HEK293 (cell line): ENCODE measurements around the gene NFE2L2.

Source experiments
- CTCF ChIA-PET: fragments of 350-600 bp; formaldehyde crosslinking; extraction: SDS; loops from one replicate; lab custom pipeline; 2021; ENCODE audit warnings: antibody characterized with exemption; lab: Yijun Ruan, JAX
- POLR2A ChIA-PET: fragments of 300-600 bp; formaldehyde crosslinking; extraction: SDS; loops from one replicate; lab custom pipeline; 2020; ENCODE audit warnings: antibody characterized with exemption, inconsistent platforms; lab: Yijun Ruan, JAX
- H3K27ac ChIP-seq: fragments of 200-500 bp; sonication (Bioruptor generic); 2 replicates; pipeline ENCODE4 v1.5.1; 2014; ENCODE audit warnings: low read depth, low read length, control low read depth, inconsistent platforms; ENCODE audit errors: extremely low read depth
- H3K36me3 ChIP-seq, 2 experiments: fragments of 200-500 bp in 1 of 2; sonication (Bioruptor generic) in 1 of 2; 1 replicate in 1 of 2; 2 replicates in 1 of 2; pipeline ENCODE4 v1.5.1; 2014 to 2017; ENCODE audit warnings: inconsistent platforms in 2 of 2, low read length in 2 of 2; ENCODE audit not compliant: control insufficient read depth in 2 of 2, insufficient read depth in 1 of 2
- H3K4me1 ChIP-seq: fragments of 200-500 bp; sonication (Bioruptor generic); 2 replicates; pipeline ENCODE4 v1.5.1; 2014; ENCODE audit warnings: mild to moderate bottlenecking, low read length, inconsistent platforms; ENCODE audit not compliant: control insufficient read depth, insufficient read depth
- H3K4me3 ChIP-seq: 2 replicates; pipeline ENCODE4 v1.5.1; 2011; ENCODE audit warnings: low read depth, mild to moderate bottlenecking, control low read depth, low read length, moderate library complexity
- H3K9me3 ChIP-seq: fragments of 200-500 bp; sonication (Bioruptor generic); 2 replicates; pipeline ENCODE4 v1.5.1; 2014; ENCODE audit warnings: low read depth, low read length, inconsistent platforms; ENCODE audit not compliant: control insufficient read depth, insufficient read depth
- KLF8 ChIP-seq: fragments of 450-650 bp; formaldehyde crosslinking; IDR thresholded peaks from 2 replicates; pipeline ENCODE4 v1.5.1; 2016; ENCODE audit warnings: missing biosample characterization, missing genetic modification characterization
- SP7 ChIP-seq: fragments of 450-650 bp; formaldehyde crosslinking; IDR thresholded peaks from 2 replicates; pipeline ENCODE4 v1.5.1; 2016; ENCODE audit warnings: missing biosample characterization, missing genetic modification characterization
- TRIM28 ChIP-seq: IDR thresholded peaks from 2 replicates; pipeline ENCODE4 v1.6.1; 2011; ENCODE audit warnings: low read length, control low read depth, borderline replicate concordance
- ZBTB21 ChIP-seq: fragments of 450-650 bp; formaldehyde crosslinking; IDR thresholded peaks from 2 replicates; pipeline ENCODE4 v1.5.1; 2017; ENCODE audit warnings: missing biosample characterization, missing genetic modification characterization
- ZBTB8A ChIP-seq: fragments of 450-650 bp; formaldehyde crosslinking; IDR thresholded peaks from 2 replicates; pipeline ENCODE4 v1.5.1; 2016; ENCODE audit warnings: missing biosample characterization, missing genetic modification characterization
- ZFP69B ChIP-seq: fragments of 450-650 bp; formaldehyde crosslinking; IDR thresholded peaks from 2 replicates; pipeline ENCODE4 v1.5.1; 2016; ENCODE audit warnings: missing biosample characterization, missing genetic modification characterization
- ZNF221 ChIP-seq: fragments of 450-650 bp; formaldehyde crosslinking; IDR thresholded peaks from 2 replicates; pipeline ENCODE4 v1.5.1; 2017; ENCODE audit warnings: missing biosample characterization, missing genetic modification characterization, borderline replicate concordance
- ZNF223 ChIP-seq: fragments of 450-650 bp; formaldehyde crosslinking; IDR thresholded peaks from 2 replicates; pipeline ENCODE4 v1.5.1; 2016; ENCODE audit warnings: missing biosample characterization, missing genetic modification characterization
- ZNF548 ChIP-seq: fragments of 450-650 bp; formaldehyde crosslinking; IDR thresholded peaks from 2 replicates; pipeline ENCODE4 v1.5.1; 2016; ENCODE audit warnings: missing biosample characterization, missing genetic modification characterization
- ZNF600 ChIP-seq: fragments of 450-650 bp; formaldehyde crosslinking; IDR thresholded peaks from 2 replicates; pipeline ENCODE4 v1.5.1; 2016; ENCODE audit warnings: missing biosample characterization, missing genetic modification characterization
- ZNF626 ChIP-seq: fragments of 450-650 bp; sonication (Bioruptor Pico); formaldehyde crosslinking; IDR thresholded peaks from 2 replicates; pipeline ENCODE4 v1.5.1; 2018; ENCODE audit warnings: missing biosample characterization, missing genetic modification characterization, inconsistent platforms
- ZNF654 ChIP-seq: fragments of 450-650 bp; formaldehyde crosslinking; IDR thresholded peaks from 2 replicates; pipeline ENCODE4 v1.5.1; 2016; ENCODE audit warnings: low read depth, missing biosample characterization, missing genetic modification characterization
- ZNF670 ChIP-seq: fragments of 450-650 bp; formaldehyde crosslinking; IDR thresholded peaks from 2 replicates; pipeline ENCODE4 v1.5.1; 2016; ENCODE audit warnings: missing biosample characterization, missing genetic modification characterization, low read depth
- ZNF792 ChIP-seq: fragments of 450-650 bp; formaldehyde crosslinking; IDR thresholded peaks from 2 replicates; pipeline ENCODE4 v1.5.1; 2016; ENCODE audit warnings: missing biosample characterization, missing genetic modification characterization
- ZSCAN4 ChIP-seq: fragments of 450-650 bp; formaldehyde crosslinking; IDR thresholded peaks from 2 replicates; pipeline ENCODE4 v1.5.1; 2017; ENCODE audit warnings: missing biosample characterization, missing genetic modification characterization
- TF ChIP-seq, protein P1 (sequence below): fragments of 450-650 bp; formaldehyde crosslinking; IDR thresholded peaks from 2 replicates; pipeline ENCODE4 v1.5.1; 2016; ENCODE audit warnings: missing biosample characterization, missing genetic modification characterization
- TF ChIP-seq, protein P2 (sequence below): fragments of 450-650 bp; formaldehyde crosslinking; IDR thresholded peaks from 2 replicates; pipeline ENCODE4 v1.5.1; 2017; ENCODE audit warnings: missing biosample characterization, missing genetic modification characterization
- TF ChIP-seq, protein P3 (sequence below): fragments of 450-650 bp; IDR thresholded peaks from 2 replicates; pipeline ENCODE4 v1.5.1; 2018; ENCODE audit warnings: missing biosample characterization, mild to moderate bottlenecking, missing genetic modification characterization
- TF ChIP-seq, protein P4 (sequence below): fragments of 450-650 bp; formaldehyde crosslinking; IDR thresholded peaks from 2 replicates; pipeline ENCODE4 v1.5.1; 2016; ENCODE audit warnings: missing biosample characterization, missing genetic modification characterization, low read depth
- TF ChIP-seq, protein P5 (sequence below): fragments of 450-650 bp; formaldehyde crosslinking; optimal IDR thresholded peaks from 2 replicates; pipeline ENCODE3; 2016; ENCODE audit warnings: missing biosample characterization, mild to moderate bottlenecking, missing genetic modification characterization

Gene NFE2L2

GRCh38 chr2:177264693-177265587 is at the start of gene NFE2L2 (continued):
- peak; percentile 37; the same call in 1 of the 2 replicates for TF ChIP-seq KLF8 (tag by site-specific recombination)

- H3K4me3 ChIP-seq, result no peak overlapping the region
- H3K27ac ChIP-seq, result no peak overlapping the region
- no peaks in the 10 kb centered on the region for H3K36me3 ChIP-seq
- peaks cover 8% of the 10 kb centered on the region for H3K4me1 ChIP-seq
- ChIA-PET POLR2A (no interaction called here), CTCF (interaction anchor here (0.7 to 2.6 kb wide), 8 partner anchors 10 to 449 kb away, joined by 3 to 10 read pairs (median 3); no protein-coding TSS in a partner anchor)
- no peaks in the 10 kb centered on the region for H3K9me3 ChIP-seq
- TF ChIP-seq ZBTB21 (no peak), ZNF670 (tag by site-specific recombination) (no peak), TRIM28 (peak; percentile 12; the same call in 1 of the 2 replicates), ZBTB8A (tag by site-specific recombination) (peak; percentile 39; the same call in 1 of the 2 replicates), ZNF548 (tag by site-specific recombination) (no peak), SP7 (tag by site-specific recombination) (0 out of 2 replicates have a peak, but pooled peaks have one; percentile 10), ZNF792 (tag by site-specific recombination) (no peak), ZNF600 (tag by site-specific recombination) (no peak)
- TF ChIP-seq, protein P1, sequence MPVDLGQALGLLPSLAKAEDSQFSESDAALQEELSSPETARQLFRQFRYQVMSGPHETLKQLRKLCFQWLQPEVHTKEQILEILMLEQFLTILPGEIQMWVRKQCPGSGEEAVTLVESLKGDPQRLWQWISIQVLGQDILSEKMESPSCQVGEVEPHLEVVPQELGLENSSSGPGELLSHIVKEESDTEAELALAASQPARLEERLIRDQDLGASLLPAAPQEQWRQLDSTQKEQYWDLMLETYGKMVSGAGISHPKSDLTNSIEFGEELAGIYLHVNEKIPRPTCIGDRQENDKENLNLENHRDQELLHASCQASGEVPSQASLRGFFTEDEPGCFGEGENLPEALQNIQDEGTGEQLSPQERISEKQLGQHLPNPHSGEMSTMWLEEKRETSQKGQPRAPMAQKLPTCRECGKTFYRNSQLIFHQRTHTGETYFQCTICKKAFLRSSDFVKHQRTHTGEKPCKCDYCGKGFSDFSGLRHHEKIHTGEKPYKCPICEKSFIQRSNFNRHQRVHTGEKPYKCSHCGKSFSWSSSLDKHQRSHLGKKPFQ (tag by site-specific recombination), result no peak
- TF ChIP-seq, protein P2, sequence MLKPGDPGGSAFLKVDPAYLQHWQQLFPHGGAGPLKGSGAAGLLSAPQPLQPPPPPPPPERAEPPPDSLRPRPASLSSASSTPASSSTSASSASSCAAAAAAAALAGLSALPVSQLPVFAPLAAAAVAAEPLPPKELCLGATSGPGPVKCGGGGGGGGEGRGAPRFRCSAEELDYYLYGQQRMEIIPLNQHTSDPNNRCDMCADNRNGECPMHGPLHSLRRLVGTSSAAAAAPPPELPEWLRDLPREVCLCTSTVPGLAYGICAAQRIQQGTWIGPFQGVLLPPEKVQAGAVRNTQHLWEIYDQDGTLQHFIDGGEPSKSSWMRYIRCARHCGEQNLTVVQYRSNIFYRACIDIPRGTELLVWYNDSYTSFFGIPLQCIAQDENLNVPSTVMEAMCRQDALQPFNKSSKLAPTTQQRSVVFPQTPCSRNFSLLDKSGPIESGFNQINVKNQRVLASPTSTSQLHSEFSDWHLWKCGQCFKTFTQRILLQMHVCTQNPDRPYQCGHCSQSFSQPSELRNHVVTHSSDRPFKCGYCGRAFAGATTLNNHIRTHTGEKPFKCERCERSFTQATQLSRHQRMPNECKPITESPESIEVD (tag by site-specific recombination), result 0 out of 2 replicates have a peak, but pooled peaks have one; percentile 32
Measured at GRCh38 chr2:177314194-177314593, 49.7 kb upstream of the NFE2L2 start.

DNA sequence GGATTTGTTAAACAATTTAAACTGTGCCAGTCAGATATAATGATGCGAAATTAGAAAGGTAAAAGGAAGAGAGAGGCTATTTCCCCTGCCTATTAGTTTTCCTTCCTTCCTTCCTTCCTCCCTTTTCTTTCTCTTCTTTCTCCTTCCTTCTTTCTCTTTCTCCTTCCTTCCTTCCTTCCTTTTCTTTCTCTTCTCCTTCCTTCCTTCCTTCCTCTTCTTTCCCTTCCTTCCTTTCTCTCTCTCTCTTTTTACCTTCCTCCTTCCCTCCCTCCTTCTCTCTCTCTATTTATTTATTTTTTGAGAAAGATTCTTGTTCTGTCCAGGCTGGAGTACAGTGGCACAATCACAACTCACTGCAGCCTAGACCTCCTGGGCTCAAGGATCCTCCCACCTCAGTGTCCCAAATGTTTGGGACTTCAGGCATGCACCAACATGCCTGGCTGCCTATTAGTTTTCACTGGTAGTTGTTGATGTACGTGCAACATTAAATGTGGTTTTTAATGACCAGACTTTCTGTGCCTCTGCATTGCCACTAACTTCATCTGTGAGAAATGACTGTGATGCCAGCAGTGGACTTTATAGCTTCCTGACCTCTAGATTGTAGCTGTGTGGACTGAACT is 48.7 kb upstream of the NFE2L2 start:
- ChIA-PET POLR2A (no interaction called here), CTCF (interaction anchor here (0.9 to 2.6 kb wide), 5 partner anchors 9 to 450 kb away, joined by 3 to 10 read pairs (median 3); no protein-coding TSS in a partner anchor)
- no peak overlapping the region for H3K27ac ChIP-seq
- H3K4me1 ChIP-seq, result peaks cover 8% of the 10 kb centered on the region
- H3K36me3 ChIP-seq, result no peaks in the 10 kb centered on the region
- H3K4me3 ChIP-seq, result no peak overlapping the region
- H3K9me3 ChIP-seq, result no peaks in the 10 kb centered on the region
- TF ChIP-seq ZNF626 (tag by site-specific recombination) (no peak), ZNF221 (tag by site-specific recombination) (no peak), ZNF600 (tag by site-specific recombination) (0 out of 2 replicates have a peak, but pooled peaks have one; percentile 34), ZNF654 (tag by site-specific recombination) (no peak), ZSCAN4 (tag by site-specific recombination) (no peak), ZFP69B (tag by site-specific recombination) (no peak), ZNF223 (tag by site-specific recombination) (no peak)
- TF ChIP-seq, protein P3, sequence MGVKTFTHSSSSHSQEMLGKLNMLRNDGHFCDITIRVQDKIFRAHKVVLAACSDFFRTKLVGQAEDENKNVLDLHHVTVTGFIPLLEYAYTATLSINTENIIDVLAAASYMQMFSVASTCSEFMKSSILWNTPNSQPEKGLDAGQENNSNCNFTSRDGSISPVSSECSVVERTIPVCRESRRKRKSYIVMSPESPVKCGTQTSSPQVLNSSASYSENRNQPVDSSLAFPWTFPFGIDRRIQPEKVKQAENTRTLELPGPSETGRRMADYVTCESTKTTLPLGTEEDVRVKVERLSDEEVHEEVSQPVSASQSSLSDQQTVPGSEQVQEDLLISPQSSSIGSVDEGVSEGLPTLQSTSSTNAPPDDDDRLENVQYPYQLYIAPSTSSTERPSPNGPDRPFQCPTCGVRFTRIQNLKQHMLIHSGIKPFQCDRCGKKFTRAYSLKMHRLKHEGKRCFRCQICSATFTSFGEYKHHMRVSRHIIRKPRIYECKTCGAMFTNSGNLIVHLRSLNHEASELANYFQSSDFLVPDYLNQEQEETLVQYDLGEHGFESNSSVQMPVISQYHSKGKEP (tag by site-specific recombination), result peak; percentile 73
- TF ChIP-seq, protein P4, sequence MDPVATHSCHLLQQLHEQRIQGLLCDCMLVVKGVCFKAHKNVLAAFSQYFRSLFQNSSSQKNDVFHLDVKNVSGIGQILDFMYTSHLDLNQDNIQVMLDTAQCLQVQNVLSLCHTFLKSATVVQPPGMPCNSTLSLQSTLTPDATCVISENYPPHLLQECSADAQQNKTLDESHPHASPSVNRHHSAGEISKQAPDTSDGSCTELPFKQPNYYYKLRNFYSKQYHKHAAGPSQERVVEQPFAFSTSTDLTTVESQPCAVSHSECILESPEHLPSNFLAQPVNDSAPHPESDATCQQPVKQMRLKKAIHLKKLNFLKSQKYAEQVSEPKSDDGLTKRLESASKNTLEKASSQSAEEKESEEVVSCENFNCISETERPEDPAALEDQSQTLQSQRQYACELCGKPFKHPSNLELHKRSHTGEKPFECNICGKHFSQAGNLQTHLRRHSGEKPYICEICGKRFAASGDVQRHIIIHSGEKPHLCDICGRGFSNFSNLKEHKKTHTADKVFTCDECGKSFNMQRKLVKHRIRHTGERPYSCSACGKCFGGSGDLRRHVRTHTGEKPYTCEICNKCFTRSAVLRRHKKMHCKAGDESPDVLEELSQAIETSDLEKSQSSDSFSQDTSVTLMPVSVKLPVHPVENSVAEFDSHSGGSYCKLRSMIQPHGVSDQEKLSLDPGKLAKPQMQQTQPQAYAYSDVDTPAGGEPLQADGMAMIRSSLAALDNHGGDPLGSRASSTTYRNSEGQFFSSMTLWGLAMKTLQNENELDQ, result no peak
- TF ChIP-seq, protein P5, sequence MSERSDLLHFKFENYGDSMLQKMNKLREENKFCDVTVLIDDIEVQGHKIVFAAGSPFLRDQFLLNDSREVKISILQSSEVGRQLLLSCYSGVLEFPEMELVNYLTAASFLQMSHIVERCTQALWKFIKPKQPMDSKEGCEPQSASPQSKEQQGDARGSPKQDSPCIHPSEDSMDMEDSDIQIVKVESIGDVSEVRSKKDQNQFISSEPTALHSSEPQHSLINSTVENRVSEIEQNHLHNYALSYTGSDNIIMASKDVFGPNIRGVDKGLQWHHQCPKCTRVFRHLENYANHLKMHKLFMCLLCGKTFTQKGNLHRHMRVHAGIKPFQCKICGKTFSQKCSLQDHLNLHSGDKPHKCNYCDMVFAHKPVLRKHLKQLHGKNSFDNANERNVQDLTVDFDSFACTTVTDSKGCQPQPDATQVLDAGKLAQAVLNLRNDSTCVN (tag by site-specific recombination), result no peak
